HepG2 (cell line): ENCODE results near the gene KCTD13. TPM values are rescaled to one million over a fixed set of nuclear protein-coding genes. Genes with fewer than 3 reads are reported as not detected.
A peak's percentile ranks its signal among the peaks of the same experiment; 100 is the strongest.

Source experiments
- ATF7 ChIP-seq, 2 experiments: fragments of 450-650 bp in 1 of 2; sonication (generic) in 1 of 2; formaldehyde crosslinking in 1 of 2; IDR thresholded peaks; 2 replicates each; pipeline versions ENCODE4 v1.4.0 to v1.6.1; 2016 to 2020; ENCODE audit warnings: antibody characterized with exemption in 1 of 2, mild to moderate bottlenecking in 1 of 2, missing genetic modification reagents in 1 of 2
- CAMTA2 ChIP-seq: sonication (generic); formaldehyde crosslinking; IDR thresholded peaks from 2 replicates; pipeline ENCODE4 v1.4.0; 2020; ENCODE audit warnings: mild to moderate bottlenecking, missing genetic modification reagents, borderline replicate concordance
- FOSL1 ChIP-seq: sonication (generic); formaldehyde crosslinking; IDR thresholded peaks from 2 replicates; pipeline ENCODE4 v1.9.0; 2021; ENCODE audit warnings: missing genetic modification reagents, borderline replicate concordance
- FOXC1 ChIP-seq: sonication (generic); formaldehyde crosslinking; IDR thresholded peaks from 2 replicates; pipeline ENCODE4 v1.8.0; 2022; ENCODE audit warnings: mild to moderate bottlenecking, missing genetic modification reagents, borderline replicate concordance
- GMEB1 ChIP-seq: sonication (generic); formaldehyde crosslinking; IDR thresholded peaks from 2 replicates; pipeline ENCODE4 v1.5.1; 2020; ENCODE audit warnings: missing genetic modification reagents, mild to moderate bottlenecking, borderline replicate concordance
- GMEB2 ChIP-seq: IDR thresholded peaks from 2 replicates; pipeline ENCODE4 v1.6.1; 2016; ENCODE audit warnings: missing biosample characterization, missing genetic modification reagents, low read depth
- HDAC1 ChIP-seq: sonication (generic); formaldehyde crosslinking; IDR thresholded peaks from 2 replicates; pipeline ENCODE4 v1.5.1; 2020; ENCODE audit warnings: mild to moderate bottlenecking, missing genetic modification reagents
- JDP2 ChIP-seq: sonication (generic); formaldehyde crosslinking; IDR thresholded peaks from 2 replicates; pipeline ENCODE4 v1.8.1; 2022; ENCODE audit warnings: missing genetic modification reagents, borderline replicate concordance
- MATR3 ChIP-seq: sonication (generic); formaldehyde crosslinking; IDR thresholded peaks from 2 replicates; pipeline ENCODE4 v1.4.0; 2020; ENCODE audit warnings: missing genetic modification reagents
- MTERF4 ChIP-seq: sonication (generic); formaldehyde crosslinking; IDR thresholded peaks from 2 replicates; pipeline ENCODE4 v1.8.0; 2023; ENCODE audit warnings: mild to moderate bottlenecking, missing genetic modification reagents
- ONECUT2 ChIP-seq: sonication (generic); formaldehyde crosslinking; IDR thresholded peaks from 2 replicates; pipeline ENCODE4 v1.4.0; 2020; ENCODE audit warnings: missing genetic modification reagents
- POLR2G ChIP-seq: fragments of 200-400 bp; formaldehyde crosslinking; IDR thresholded peaks from 2 replicates; pipeline ENCODE4 v1.6.1; 2018; ENCODE audit warnings: mild to moderate bottlenecking, low read depth, low read length, moderate library complexity
- RBFOX2 ChIP-seq: fragments of 200-400 bp; formaldehyde crosslinking; IDR thresholded peaks from 2 replicates; pipeline ENCODE4 v1.6.1; 2017; ENCODE audit warnings: low read depth, mild to moderate bottlenecking, low read length
- RELA ChIP-seq: sonication (generic); formaldehyde crosslinking; IDR thresholded peaks from 2 replicates; pipeline ENCODE4 v1.4.0; 2020; ENCODE audit warnings: missing genetic modification reagents
- REPIN1 ChIP-seq: sonication (generic); formaldehyde crosslinking; IDR thresholded peaks from 2 replicates; pipeline ENCODE4 v1.8.0; 2022; ENCODE audit warnings: missing genetic modification reagents, low read depth, mild to moderate bottlenecking, borderline replicate concordance
- SP140L ChIP-seq: sonication (generic); formaldehyde crosslinking; IDR thresholded peaks from 2 replicates; pipeline ENCODE4 v1.4.0; 2020; ENCODE audit warnings: missing genetic modification reagents, borderline replicate concordance
- TARDBP ChIP-seq: sonication (generic); formaldehyde crosslinking; IDR thresholded peaks from 2 replicates; pipeline ENCODE4 v1.8.0; 2022; ENCODE audit warnings: mild to moderate bottlenecking, missing genetic modification reagents
- TBX3 ChIP-seq: fragments of 450-650 bp; IDR thresholded peaks from 2 replicates; pipeline ENCODE4 v1.6.1; 2017; ENCODE audit warnings: antibody characterized with exemption, mild to moderate bottlenecking, inconsistent platforms, borderline replicate concordance
- YEATS4 ChIP-seq: sonication (generic); formaldehyde crosslinking; IDR thresholded peaks from 2 replicates; pipeline ENCODE4 v1.4.0; 2020; ENCODE audit warnings: missing genetic modification reagents, borderline replicate concordance
- ZBTB8A ChIP-seq: sonication (generic); formaldehyde crosslinking; IDR thresholded peaks from 2 replicates; pipeline ENCODE4 v1.4.0; 2020; ENCODE audit warnings: mild to moderate bottlenecking, low read depth, missing genetic modification reagents, borderline replicate concordance
- ZNF20 ChIP-seq: sonication (generic); formaldehyde crosslinking; IDR thresholded peaks from 2 replicates; pipeline ENCODE4 v1.4.0; 2020; ENCODE audit warnings: mild to moderate bottlenecking, moderate library complexity, missing genetic modification reagents
- ZNF564 ChIP-seq: sonication (generic); formaldehyde crosslinking; IDR thresholded peaks from 2 replicates; pipeline ENCODE4 v1.8.1; 2023; ENCODE audit warnings: mild to moderate bottlenecking, missing genetic modification reagents
- ZNF678 ChIP-seq: sonication (generic); formaldehyde crosslinking; IDR thresholded peaks from 2 replicates; pipeline ENCODE4 v1.4.0; 2020; ENCODE audit warnings: mild to moderate bottlenecking, missing genetic modification reagents
- ZNF740 ChIP-seq: sonication (generic); formaldehyde crosslinking; IDR thresholded peaks from 2 replicates; pipeline ENCODE4 v1.4.0; 2020; ENCODE audit warnings: missing genetic modification reagents
- ZNF761 ChIP-seq: sonication (generic); formaldehyde crosslinking; conservative IDR thresholded peaks from 2 replicates; pipeline ENCODE4 v1.4.0; 2020; ENCODE audit warnings: mild to moderate bottlenecking, missing genetic modification reagents
- polyA plus RNA-seq, 8 experiments: library from polyadenylated mRNA; depleted of rRNA in 3 of 8; stranded (reverse) in 7 of 8; unstranded in 1 of 8; fragments of >200 nt; fragmentation: Illumina TruSeq in 4 of 8; extraction: Trizol in 4 of 8; gene quantifications; 2 replicates each; pipeline versions ENCODE4 v1.2.1 to v1.2.3, GENCODE V29; 2011 to 2016; ENCODE audit warnings: low read depth in 4 of 8, missing spikeins in 1 of 8, mixed read lengths in 1 of 8; ENCODE audit not compliant: insufficient read depth in 1 of 8
- total RNA-seq, 5 experiments: library from RNA; depleted of rRNA; stranded (reverse); fragments of >200 nt; fragmentation: Illumina TruSeq; extraction: Trizol; gene quantifications; 2 replicates each; pipeline ENCODE4 v1.2.3, GENCODE V29; 2016; ENCODE audit warnings: low read depth in 1 of 5

The KCTD13 gene
- total and polyA plus RNA-seq, 2 of the 13 experiments (the other 11 are each of a cell fraction or from before 2014, with no cell fraction given), result 6.3 to 14.7 TPM

GRCh38 chr16:29925781-29926710 is at the start of gene KCTD13 (continued):
- TF ChIP-seq POLR2G (peak; percentile 99), ONECUT2 (CRISPR knock-in tag) (no peak), ZBTB8A (CRISPR knock-in tag) (no peak), REPIN1 (CRISPR knock-in tag) (peak; percentile 79), MTERF4 (CRISPR knock-in tag) (no peak), SP140L (no peak), ZNF564 (CRISPR knock-in tag) (peak; percentile 62; the same call in 1 of the 2 replicates), GMEB1 (CRISPR knock-in tag) (peak; percentile 65; the same call in 1 of the 2 replicates), GMEB2 (CRISPR knock-in tag) (no peak; the same call in 1 of the 2 replicates), YEATS4 (peak; percentile 95), RBFOX2 (peak; percentile 96), ATF7 (IDR thresholded peaks at IDR 0.05) (no peak), ATF7 (CRISPR knock-in tag; IDR thresholded peaks at IDR 0.05) (peak; percentile 40; the same call in 1 of the 2 replicates), ZNF20 (CRISPR knock-in tag) (0 out of 2 replicates have a peak, but pooled peaks have one; percentile 34), ZNF761 (0 out of 2 replicates have a peak, but pooled peaks have one; percentile 72), TARDBP (CRISPR knock-in tag) (peak; percentile 75), ZNF678 (0 out of 2 replicates have a peak, but pooled peaks have one; percentile 57), CAMTA2 (peak; percentile 67; the same call in 1 of the 2 replicates), ZNF740 (no peak), FOSL1 (CRISPR knock-in tag) (no peak), TBX3 (no peak), HDAC1 (peak; percentile 84), JDP2 (CRISPR knock-in tag) (no peak), FOXC1 (CRISPR knock-in tag) (peak; percentile 71; the same call in 1 of the 2 replicates), MATR3 (no peak), RELA (CRISPR knock-in tag) (peak; percentile 12; the same call in 1 of the 2 replicates)
